Stomach (tissue), 9 donors: ENCODE results near the gene NXPH1. TPM values are rescaled to one million over a fixed set of nuclear protein-coding genes. Genes with fewer than 3 reads are reported as not detected.

Source experiments
- DNase-seq, 2 donors: peaks; one replicate each; pipeline versions ENCODE4 v3.0.0 to v3.0.0-alpha.2; 2013 to 2019
- H3K27ac ChIP-seq, 5 donors: fragments of 200-600 bp in 4 of 5; sonication (generic) in 4 of 5; one replicate each; pipeline ENCODE4 v1.5.1; 2013 to 2019; ENCODE audit warnings: mild to moderate bottlenecking in 1 of 5, moderate library complexity in 1 of 5
- H3K27me3 ChIP-seq, 3 donors: fragments of 200-600 bp; sonication (generic); one replicate each; pipeline ENCODE4 v1.5.1; 2017 to 2019; ENCODE audit warnings: mixed run types in 1 of 3
- H3K36me3 ChIP-seq, 4 donors: fragments of 200-600 bp; sonication (generic); 1 replicate in 3 of 4; 2 replicates in 1 of 4; pipeline ENCODE4 v1.5.1; 2016 to 2019
- H3K4me1 ChIP-seq, 4 donors: fragments of 200-600 bp; sonication (generic); one replicate each; pipeline ENCODE4 v1.5.1; 2016 to 2019
- H3K4me3 ChIP-seq, 4 donors: fragments of 200-600 bp; sonication (generic) in 3 of 4; one replicate each; pipeline ENCODE4 v1.5.1; 2016 to 2019; ENCODE audit warnings: mild to moderate bottlenecking in 1 of 4
- H3K9me3 ChIP-seq, 4 donors: fragments of 200-600 bp; sonication (generic); one replicate each; pipeline ENCODE4 v1.5.1; 2016 to 2019
- EP300 ChIP-seq: sonication (generic); formaldehyde crosslinking; IDR thresholded peaks from one replicate; pipeline ENCODE4 v1.6.1; 2017; ENCODE audit warnings: antibody characterized with exemption
- POLR2A ChIP-seq, 4 donors: fragments of 450-650 bp; IDR thresholded peaks; one replicate each; pipeline ENCODE4 v1.6.1; 2016; ENCODE audit warnings: antibody characterized with exemption in 4 of 4, control low read depth in 2 of 4, mild to moderate bottlenecking in 1 of 4, moderate library complexity in 1 of 4
- POLR2AphosphoS5 ChIP-seq, 3 donors: sonication (generic); formaldehyde crosslinking; IDR thresholded peaks; one replicate each; pipeline ENCODE4 v1.6.1; 2016; ENCODE audit warnings: antibody characterized with exemption in 3 of 3
- WGBS, 5 donors: extraction: QIAGEN DNeasy Blood & Tissue Kit in 3 of 5; methylation state at CpG; one replicate each; pipeline versions ENCODE4 v1.1.5 to v1.1.7; 2013 to 2018; 5-methylcytosine and 5-hydroxymethylcytosine counted together
- intact Hi-C: fragments of 100-400 bp; cut with DNase I; formaldehyde crosslinking; loops from one replicate; pipeline ENCODE4 v1.15.1; 2023; ENCODE audit warnings: low total_unique reads
- polyA plus RNA-seq, 3 donors: library from polyadenylated mRNA; stranded (reverse); fragments of 200-250 nt; gene quantifications; one replicate each; pipeline ENCODE4 v1.2.3, GENCODE V29; 2013
- total RNA-seq, 5 donors: library from RNA; depleted of rRNA; stranded (reverse); fragments of >200 nt; gene quantifications; one replicate each; pipeline versions ENCODE4 v1.1.0 to v1.2.3, GENCODE V29; 2014 to 2016
- TF ChIP-seq, protein P1 (sequence below), 7 experiments: fragments of 450-650 bp in 4 of 7; fragments of 200-600 bp in 3 of 7; sonication (generic) in 3 of 7; IDR thresholded peaks; one replicate each; pipeline ENCODE4 v1.5.1; 2016 to 2019; ENCODE audit warnings: antibody characterized with exemption in 7 of 7, control low read depth in 2 of 7, mild to moderate bottlenecking in 1 of 7
- donor health status: healthy with polysubstance abuse.
- donor health status: Bipolar disorder and iron deficiency.
- donor health status: healthy.

The NXPH1 gene
- total and polyA plus RNA-seq, 8 donors: 0.37 TPM; not detected in 7

DNA sequence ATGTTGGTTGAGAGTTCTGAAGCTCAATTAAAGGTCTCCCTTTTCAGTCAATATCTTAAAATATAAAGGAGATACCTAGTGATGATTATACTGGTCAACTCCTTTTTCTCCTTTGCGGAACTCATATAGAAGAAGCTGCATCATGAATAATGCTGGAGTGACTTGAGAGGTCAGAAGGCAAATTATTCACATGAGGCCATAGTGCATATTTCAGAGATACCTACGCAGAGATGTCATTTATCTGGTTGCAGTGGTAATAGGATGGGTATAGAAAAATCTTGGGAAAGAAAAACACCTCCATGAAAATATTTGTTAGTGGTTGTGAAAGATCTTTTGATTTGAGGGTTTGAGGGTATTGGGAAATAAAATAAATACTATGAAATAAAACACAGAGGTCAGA lies 47.7 kb downstream of the NXPH1 start:
- no peak for DNase-seq
- WGBS, 5 donors: 77 to 91% (median 87%) methylated on average over 2 of the region's 2 CpGs
- no peaks in the 10 kb centered on the region for H3K36me3 ChIP-seq
- intact Hi-C loops: no loop called here
- no peaks in the 10 kb centered on the region for H3K27me3 ChIP-seq
- H3K4me1 ChIP-seq: no peaks in the 10 kb centered on the region
- H3K4me3 ChIP-seq: no peak overlapping the region
- TF ChIP-seq, protein P1, sequence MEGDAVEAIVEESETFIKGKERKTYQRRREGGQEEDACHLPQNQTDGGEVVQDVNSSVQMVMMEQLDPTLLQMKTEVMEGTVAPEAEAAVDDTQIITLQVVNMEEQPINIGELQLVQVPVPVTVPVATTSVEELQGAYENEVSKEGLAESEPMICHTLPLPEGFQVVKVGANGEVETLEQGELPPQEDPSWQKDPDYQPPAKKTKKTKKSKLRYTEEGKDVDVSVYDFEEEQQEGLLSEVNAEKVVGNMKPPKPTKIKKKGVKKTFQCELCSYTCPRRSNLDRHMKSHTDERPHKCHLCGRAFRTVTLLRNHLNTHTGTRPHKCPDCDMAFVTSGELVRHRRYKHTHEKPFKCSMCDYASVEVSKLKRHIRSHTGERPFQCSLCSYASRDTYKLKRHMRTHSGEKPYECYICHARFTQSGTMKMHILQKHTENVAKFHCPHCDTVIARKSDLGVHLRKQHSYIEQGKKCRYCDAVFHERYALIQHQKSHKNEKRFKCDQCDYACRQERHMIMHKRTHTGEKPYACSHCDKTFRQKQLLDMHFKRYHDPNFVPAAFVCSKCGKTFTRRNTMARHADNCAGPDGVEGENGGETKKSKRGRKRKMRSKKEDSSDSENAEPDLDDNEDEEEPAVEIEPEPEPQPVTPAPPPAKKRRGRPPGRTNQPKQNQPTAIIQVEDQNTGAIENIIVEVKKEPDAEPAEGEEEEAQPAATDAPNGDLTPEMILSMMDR (IDR thresholded peaks at IDR 0.05): no peak
- no peak for TF ChIP-seq POLR2A (IDR thresholded peaks at IDR 0.05)
- no peak for TF ChIP-seq EP300
- no peak for TF ChIP-seq POLR2AphosphoS5 (IDR thresholded peaks at IDR 0.05)
- no peak overlapping the region for H3K27ac ChIP-seq
- peaks cover 0 to 20% (median 5%) of the 10 kb centered on the region in 4 donors for H3K9me3 ChIP-seq

DNA sequence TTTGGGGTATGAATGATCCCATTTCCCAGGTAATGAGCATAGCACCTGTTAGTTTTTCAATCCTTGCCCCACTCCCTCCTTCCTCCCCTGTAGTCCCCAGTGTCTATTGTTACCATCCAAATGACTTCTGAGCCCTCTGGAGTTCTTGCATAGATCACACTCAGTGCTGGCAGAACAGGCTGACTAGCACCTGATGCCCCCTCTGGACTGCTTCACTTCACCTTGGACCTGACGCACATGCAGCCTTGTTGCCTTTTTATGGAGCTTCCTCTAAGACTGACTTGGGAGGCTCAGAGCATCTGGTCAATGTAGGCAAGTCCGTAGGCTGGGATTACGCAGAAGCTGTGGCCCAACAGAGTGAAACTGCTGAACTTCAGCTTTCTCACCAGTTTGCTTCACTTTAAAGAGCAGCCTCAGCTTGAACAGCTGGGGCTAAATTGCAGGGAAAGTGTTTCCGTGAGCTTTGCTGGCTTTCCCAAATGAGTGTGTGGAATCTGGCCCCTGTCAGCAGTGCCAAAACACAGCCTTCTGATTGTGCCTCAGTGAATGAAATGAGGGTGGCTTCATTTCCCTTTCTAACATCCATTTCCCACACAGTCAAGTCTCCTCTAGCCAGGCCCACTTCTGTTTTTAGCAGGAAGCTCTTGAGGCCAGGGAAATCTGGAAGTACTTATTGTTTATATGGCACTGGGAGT lies 48.5 kb downstream of the NXPH1 start:
- peak in 1 of 2 donors; percentile 55 for DNase-seq
- intact Hi-C loops: no loop called here
- H3K4me1 ChIP-seq: no peaks in the 10 kb centered on the region
- no peaks in the 10 kb centered on the region for H3K27me3 ChIP-seq
- H3K27ac ChIP-seq: no peak overlapping the region
- peaks cover 0 to 18% (median 5%) of the 10 kb centered on the region in 4 donors for H3K9me3 ChIP-seq
- H3K4me3 ChIP-seq: no peak overlapping the region
- TF ChIP-seq, protein P1 (IDR thresholded peaks at IDR 0.05): no peak
- WGBS, 5 donors: 63 to 84% (median 65%) methylated on average over 4 of the region's 4 CpGs
- H3K36me3 ChIP-seq: no peaks in the 10 kb centered on the region

DNA sequence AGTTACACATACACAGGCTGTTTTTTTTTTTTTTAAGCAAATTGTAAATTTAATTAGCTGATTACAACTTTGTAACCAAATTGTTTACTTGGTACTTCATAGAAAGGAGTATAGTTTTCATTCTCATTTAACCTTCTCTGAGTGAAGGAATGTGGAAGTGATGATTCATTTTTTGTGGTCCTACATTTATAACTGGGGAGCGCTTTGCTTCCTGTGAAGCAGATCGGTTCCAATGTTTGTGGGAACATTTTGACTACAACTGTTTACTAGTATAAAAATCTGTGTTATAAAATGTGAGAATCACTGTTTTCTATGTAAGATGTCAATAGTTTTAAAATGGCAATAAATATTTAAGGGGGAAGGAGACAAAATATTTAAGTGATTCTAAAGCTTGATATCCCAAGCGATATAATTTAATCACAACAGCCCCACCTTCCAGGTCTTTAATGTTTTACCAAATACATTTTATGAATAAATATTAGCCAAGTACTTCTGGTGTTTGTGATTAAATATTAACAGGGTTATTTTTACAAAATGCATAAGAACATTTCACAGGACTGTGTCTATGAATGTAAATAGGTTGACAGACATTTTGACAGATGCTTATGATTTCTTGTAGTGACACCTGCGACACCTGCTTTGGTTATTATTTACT lies 57.1 kb downstream of the NXPH1 start:
- no peaks in the 10 kb centered on the region for H3K36me3 ChIP-seq
- no peaks in the 10 kb centered on the region for H3K9me3 ChIP-seq
- H3K27me3 ChIP-seq: no peaks in the 10 kb centered on the region
- intact Hi-C loops: no loop called here
- H3K4me3 ChIP-seq: no peak overlapping the region
- DNase-seq: no peak
- TF ChIP-seq, protein P1 (IDR thresholded peaks at IDR 0.05): no peak
- TF ChIP-seq POLR2AphosphoS5 (IDR thresholded peaks at IDR 0.05) (no peak), POLR2A (IDR thresholded peaks at IDR 0.05) (no peak), EP300 (no peak)
- WGBS, 5 donors: 26 to 57% (median 45%) methylated on average over 4 of the region's 4 CpGs
- no peaks in the 10 kb centered on the region for H3K4me1 ChIP-seq
- no peak overlapping the region for H3K27ac ChIP-seq

DNA sequence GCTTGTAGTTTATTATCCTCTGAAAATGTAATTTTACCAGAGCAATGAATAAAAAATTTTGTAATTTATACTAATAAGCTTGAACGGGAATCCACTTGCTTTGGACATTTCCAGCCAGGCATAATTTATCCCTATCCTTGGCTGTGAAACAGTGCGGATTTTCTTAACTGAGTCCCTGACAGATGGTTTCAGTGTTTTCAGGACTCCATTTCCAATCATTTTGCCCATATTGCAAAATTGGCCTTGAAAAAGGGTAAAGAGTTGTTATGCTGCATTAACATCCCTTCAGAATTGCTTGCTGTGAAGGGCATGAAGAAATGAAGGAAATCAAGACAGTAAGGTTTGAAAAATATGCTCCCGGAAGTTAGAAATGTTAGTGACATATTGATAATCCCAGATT lies 57.7 kb downstream of the NXPH1 start:
- DNase-seq: no peak
- Histone ChIP-seq H3K27me3 (no peaks in the 10 kb centered on the region), H3K9me3 (no peaks in the 10 kb centered on the region), H3K36me3 (no peaks in the 10 kb centered on the region), H3K4me1 (no peaks in the 10 kb centered on the region), H3K4me3 (no peak overlapping the region), H3K27ac (no peak overlapping the region)
- WGBS, 5 donors: 85 to 91% (median 88%) methylated on average over 3 of the region's 3 CpGs
- intact Hi-C loops: no loop called here
- TF ChIP-seq, protein P1 (IDR thresholded peaks at IDR 0.05): no peak
